HEK293T (cell line): ENCODE results near the gene AXIN2.

ENCODE experiments used
- CTCF ChIA-PET: fragments of 350-600 bp; formaldehyde crosslinking; extraction: SDS; loops from one replicate; lab custom pipeline; 2021; ENCODE audit warnings: antibody characterized with exemption, inconsistent platforms; lab: Yijun Ruan, JAX
- POLR2A ChIA-PET: fragments of 350-600 bp; formaldehyde crosslinking; extraction: SDS; loops from one replicate; lab custom pipeline; 2020; ENCODE audit warnings: antibody characterized with exemption, inconsistent platforms; lab: Yijun Ruan, JAX
- DNase-seq: peaks from one replicate; pipeline ENCODE4 v3.0.0; 2012; ENCODE audit warnings: mixed read lengths; ENCODE audit errors: extremely low spot score
- ARNT ChIP-seq: fragments of 450-650 bp; IDR thresholded peaks from 2 replicates; pipeline ENCODE4 v1.6.1; 2017; ENCODE audit warnings: mild to moderate bottlenecking
- BHLHE40 ChIP-seq: fragments of 450-650 bp; IDR thresholded peaks from 2 replicates; pipeline ENCODE4 v1.6.1; 2016; ENCODE audit warnings: mild to moderate bottlenecking, moderate library complexity, borderline replicate concordance
- CTBP1 ChIP-seq: fragments of 450-650 bp; IDR thresholded peaks from 2 replicates; pipeline ENCODE4 v1.6.1; 2016; ENCODE audit warnings: borderline replicate concordance
- ELF4 ChIP-seq: fragments of 450-650 bp; IDR thresholded peaks from 2 replicates; pipeline ENCODE4 v1.6.1; 2017; ENCODE audit warnings: antibody characterized with exemption
- FOXA1 ChIP-seq: fragments of 450-650 bp; IDR thresholded peaks from 2 replicates; pipeline ENCODE4 v1.6.1; 2016; ENCODE audit warnings: mild to moderate bottlenecking
- FOXK2 ChIP-seq: fragments of 450-650 bp; IDR thresholded peaks from 2 replicates; pipeline ENCODE4 v1.6.1; 2016; ENCODE audit warnings: mild to moderate bottlenecking
- FOXM1 ChIP-seq: fragments of 450-650 bp; IDR thresholded peaks from 2 replicates; pipeline ENCODE4 v1.6.1; 2017; ENCODE audit warnings: mild to moderate bottlenecking, borderline replicate concordance
- HDGF ChIP-seq: fragments of 450-650 bp; IDR thresholded peaks from 2 replicates; pipeline ENCODE4 v1.6.1; 2017; ENCODE audit warnings: antibody characterized with exemption, borderline replicate concordance
- L3MBTL2 ChIP-seq: fragments of 450-650 bp; conservative IDR thresholded peaks from 2 replicates; pipeline ENCODE4 v1.6.1; 2016; ENCODE audit warnings: mild to moderate bottlenecking
- LEF1 ChIP-seq: fragments of 450-650 bp; IDR thresholded peaks from 2 replicates; pipeline ENCODE4 v1.6.1; 2017; ENCODE audit warnings: mild to moderate bottlenecking, borderline replicate concordance
- NFRKB ChIP-seq: fragments of 450-650 bp; IDR thresholded peaks from 2 replicates; pipeline ENCODE4 v1.6.1; 2016; ENCODE audit warnings: mild to moderate bottlenecking, moderate library complexity
- PKNOX1 ChIP-seq: fragments of 450-650 bp; IDR thresholded peaks from 2 replicates; pipeline ENCODE4 v1.6.1; 2016
- SP1 ChIP-seq: fragments of 450-650 bp; IDR thresholded peaks from 2 replicates; pipeline ENCODE4 v1.6.1; 2017
- SUZ12 ChIP-seq: fragments of 450-650 bp; IDR thresholded peaks from 2 replicates; pipeline ENCODE4 v1.6.1; 2016; ENCODE audit warnings: mild to moderate bottlenecking
- TARDBP ChIP-seq: fragments of 450-650 bp; IDR thresholded peaks from 2 replicates; pipeline ENCODE4 v1.6.1; 2016
- ZNF384 ChIP-seq: fragments of 450-650 bp; IDR thresholded peaks from 2 replicates; pipeline ENCODE4 v1.6.1; 2016

AXIN2 gene, protein sequence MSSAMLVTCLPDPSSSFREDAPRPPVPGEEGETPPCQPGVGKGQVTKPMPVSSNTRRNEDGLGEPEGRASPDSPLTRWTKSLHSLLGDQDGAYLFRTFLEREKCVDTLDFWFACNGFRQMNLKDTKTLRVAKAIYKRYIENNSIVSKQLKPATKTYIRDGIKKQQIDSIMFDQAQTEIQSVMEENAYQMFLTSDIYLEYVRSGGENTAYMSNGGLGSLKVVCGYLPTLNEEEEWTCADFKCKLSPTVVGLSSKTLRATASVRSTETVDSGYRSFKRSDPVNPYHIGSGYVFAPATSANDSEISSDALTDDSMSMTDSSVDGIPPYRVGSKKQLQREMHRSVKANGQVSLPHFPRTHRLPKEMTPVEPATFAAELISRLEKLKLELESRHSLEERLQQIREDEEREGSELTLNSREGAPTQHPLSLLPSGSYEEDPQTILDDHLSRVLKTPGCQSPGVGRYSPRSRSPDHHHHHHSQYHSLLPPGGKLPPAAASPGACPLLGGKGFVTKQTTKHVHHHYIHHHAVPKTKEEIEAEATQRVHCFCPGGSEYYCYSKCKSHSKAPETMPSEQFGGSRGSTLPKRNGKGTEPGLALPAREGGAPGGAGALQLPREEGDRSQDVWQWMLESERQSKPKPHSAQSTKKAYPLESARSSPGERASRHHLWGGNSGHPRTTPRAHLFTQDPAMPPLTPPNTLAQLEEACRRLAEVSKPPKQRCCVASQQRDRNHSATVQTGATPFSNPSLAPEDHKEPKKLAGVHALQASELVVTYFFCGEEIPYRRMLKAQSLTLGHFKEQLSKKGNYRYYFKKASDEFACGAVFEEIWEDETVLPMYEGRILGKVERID

GRCh38 chr17:65561452-65562205, at the start of gene AXIN2:
AXIN2 (minus strand) TSS chr17:65561648; CDS start chr17:65558620, 3,028 bp downstream.
- POLR2A ChIA-PET = no interaction called here
- CTCF ChIA-PET = no interaction called here
- TF ChIP-seq NFRKB = no peak
- TF ChIP-seq FOXM1 = no peak
- TF ChIP-seq PKNOX1 = no peak
- TF ChIP-seq TARDBP = no peak
- TF ChIP-seq SUZ12 = no peak
- TF ChIP-seq FOXA1 = no peak
- peak; percentile 96 for TF ChIP-seq L3MBTL2
- peak; percentile 75 for TF ChIP-seq ZNF384
- no peak for TF ChIP-seq ELF4
- TF ChIP-seq ARNT = no peak
- no peak for TF ChIP-seq BHLHE40
- no peak for TF ChIP-seq SP1
- no peak for TF ChIP-seq HDGF
- TF ChIP-seq LEF1 = peak; percentile 69; the same call in 1 of the 2 replicates
- TF ChIP-seq CTBP1 = no peak
- TF ChIP-seq FOXK2 = no peak
- DNase-seq = peak; percentile 94

GRCh38 chr17:65609749-65610148, 48.3 kb upstream of the AXIN2 start:
- ChIA-PET CTCF (no interaction called here), POLR2A (no interaction called here)
- DNase-seq = no peak
- TF ChIP-seq ZNF384 (no peak), CTBP1 (no peak), NFRKB (no peak), LEF1 (no peak), HDGF (no peak), FOXM1 (no peak), ELF4 (no peak), SUZ12 (no peak)

GRCh38 chr17:65609286-65609685, 47.8 kb upstream of the AXIN2 start:
- ChIA-PET CTCF (no interaction called here), POLR2A (no interaction called here)
- no peak for DNase-seq
- no peak for TF ChIP-seq ARNT
- TF ChIP-seq HDGF = no peak
- no peak for TF ChIP-seq BHLHE40
- no peak for TF ChIP-seq FOXA1

DNA sequence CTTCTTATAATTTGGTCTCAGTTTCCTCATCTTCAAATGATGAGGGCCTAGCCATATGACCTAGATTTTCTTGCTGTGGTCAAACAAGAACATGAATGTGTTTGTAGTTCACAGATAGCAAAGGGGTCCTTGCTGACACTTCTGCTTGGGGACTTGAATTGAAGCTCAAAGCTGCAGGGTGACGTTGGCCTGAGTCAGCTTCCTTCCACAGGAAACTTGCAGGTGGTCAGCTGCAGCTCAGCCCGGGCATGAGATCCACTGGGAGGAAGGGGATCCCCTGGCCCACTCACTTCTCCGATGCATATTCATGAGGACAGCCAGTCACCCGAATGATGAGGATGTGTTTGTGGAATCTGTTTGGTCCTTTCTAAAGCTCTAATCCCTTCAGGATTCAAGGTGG, 42.6 kb upstream of the AXIN2 start:
- DNase-seq = no peak
- CTCF ChIA-PET = interaction anchor here (0.7 kb wide), 1 partner anchor 24 kb away, joined by 5 read pairs; no protein-coding TSS in a partner anchor
- TF ChIP-seq TARDBP = no peak
- no peak for TF ChIP-seq ELF4
- TF ChIP-seq BHLHE40 = no peak
- TF ChIP-seq FOXM1 = no peak
- no peak for TF ChIP-seq FOXK2
- TF ChIP-seq CTBP1 = no peak
- TF ChIP-seq NFRKB = no peak
- no peak for TF ChIP-seq ZNF384
- TF ChIP-seq PKNOX1 = no peak
- no peak for TF ChIP-seq FOXA1
- no peak for TF ChIP-seq SP1
- TF ChIP-seq L3MBTL2 = no peak
- no peak for TF ChIP-seq ARNT
- no peak for TF ChIP-seq LEF1
- no peak for TF ChIP-seq HDGF
- TF ChIP-seq SUZ12 = no peak
- POLR2A ChIA-PET = interaction anchor here (1.3 kb wide), 1 partner anchor 8 kb away, joined by 4 read pairs; no protein-coding TSS in a partner anchor

GRCh38 chr17:65601881-65602280, 40.4 kb upstream of the AXIN2 start:
- no peak for DNase-seq
- ChIA-PET POLR2A (no interaction called here), CTCF (no interaction called here)
- TF ChIP-seq L3MBTL2 = no peak
- no peak for TF ChIP-seq ARNT
- TF ChIP-seq NFRKB = no peak
- TF ChIP-seq CTBP1 = no peak
- no peak for TF ChIP-seq ZNF384
- no peak for TF ChIP-seq LEF1
- TF ChIP-seq HDGF = no peak

DNA sequence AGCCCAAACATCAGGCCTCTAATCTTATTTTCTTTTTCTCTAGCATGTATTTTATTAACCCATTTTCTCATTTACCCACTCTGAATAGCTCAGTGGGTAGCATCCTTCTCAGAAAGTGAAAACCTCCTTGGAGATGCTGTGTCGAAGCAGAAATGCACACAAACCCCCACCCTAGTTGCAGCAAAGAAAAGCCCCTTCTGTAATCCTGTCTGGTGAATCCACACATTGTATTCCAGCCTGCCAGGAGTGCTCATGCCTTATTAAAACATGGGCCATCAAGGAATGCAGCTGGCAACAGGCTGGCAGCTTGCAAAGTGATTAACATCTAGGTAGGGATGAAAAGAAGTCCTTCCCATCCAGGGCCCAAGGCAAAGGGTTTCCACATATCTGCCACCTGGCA, 39.7 kb upstream of the AXIN2 start:
- ChIA-PET POLR2A (no interaction called here), CTCF (interaction anchor here (0.6 kb wide), 1 partner anchor 11 kb away, joined by 3 read pairs; no protein-coding TSS in a partner anchor)
- no peak for DNase-seq
- TF ChIP-seq HDGF (no peak), BHLHE40 (no peak), TARDBP (no peak), ARNT (no peak), FOXM1 (no peak), FOXK2 (no peak), PKNOX1 (no peak), CTBP1 (no peak), ELF4 (no peak), ZNF384 (no peak), LEF1 (no peak), NFRKB (no peak)
